Measurements from ENCODE around the gene MCTP1. TPM values are rescaled to one million over a fixed set of nuclear protein-coding genes. Genes with fewer than 3 reads are reported as not detected.

MCTP1 gene
- total and polyA plus RNA-seq, 2 of the 13 experiments (the other 11 are each of a cell fraction or from before 2014, with no cell fraction given): 0.15 to 0.48 TPM

GRCh38 chr5:95251185-95251584 is 33.7 kb downstream of the MCTP1 start:
- no TSS peak for BruUV-seq (replicated peaks)
- H4K20me1 ChIP-seq (ENCODE audit: insufficient read depth, low read length): no peaks in the 10 kb centered on the region
- no peak overlapping the region for H3K27ac ChIP-seq (ENCODE audit: extremely low read length, insufficient read depth, low read length)
- no peak overlapping the region for H3K4me2 ChIP-seq (ENCODE audit: low read depth, low read length)
- no peak overlapping the region for H2AFZ ChIP-seq (ENCODE audit: low read length)
- ChIA-PET CTCF (ENCODE audit: low intra/inter-chr PET ratio, low total read pairs) (no interaction called here), POLR2A (no interaction called here)
- intact Hi-C loops (cut with micrococcal nuclease; ENCODE audit: unreplicated experiment) (no loop called here), in situ Hi-C loops (cut with HindIII; ENCODE audit: extremely low pct_ligation_motif_present, low pct_unique_long_range_greater_than_20kb) (no loop called here)
- no peaks in the 10 kb centered on the region for H3K9me3 ChIP-seq (ENCODE audit: low read length)
- no peaks in the 10 kb centered on the region for H3K27me3 ChIP-seq (ENCODE audit: control insufficient read depth in 1 of 2, insufficient read depth in 2 of 2, low read length in 2 of 2)
- no peak overlapping the region for H3K9ac ChIP-seq (ENCODE audit: insufficient read depth, low read depth, low read length)
- no peak for DNase-seq (ENCODE audit: low spot score)
- no peak for FAIRE-seq
- 49% methylated on average over 3 of the region's 3 CpGs for WGBS (ENCODE audit: low lambda C conversion rate)
- H3K4me3 ChIP-seq (replicated peaks in 1 of 3; ENCODE audit: insufficient read depth in 1 of 3, low read depth in 2 of 3, low read length in 3 of 3): no peak overlapping the region
- H3K4me1 ChIP-seq (ENCODE audit: insufficient read depth, low read length): no peaks in the 10 kb centered on the region
- TF ChIP-seq NFKBIZ (CRISPR knock-in tag; IDR thresholded peaks at IDR 0.05) (no peak), ZNF225 (CRISPR knock-in tag; IDR thresholded peaks at IDR 0.05) (no peak), ZC3H4 (CRISPR knock-in tag; IDR thresholded peaks at IDR 0.05; ENCODE audit: borderline replicate concordance) (no peak), CTCF (CRISPR knock-in tag; IDR thresholded peaks at IDR 0.05) (no peak), ZFAT (CRISPR knock-in tag; conservative IDR thresholded peaks at IDR 0.05) (no peak), TCF7L2 (IDR thresholded peaks at IDR 0.05; ENCODE audit: low read depth, low read length) (no peak), ZNF724P (CRISPR knock-in tag; IDR thresholded peaks at IDR 0.05; ENCODE audit: borderline replicate concordance) (no peak), ZKSCAN5 (CRISPR knock-in tag; IDR thresholded peaks at IDR 0.05) (no peak), ZNF260 (CRISPR knock-in tag; IDR thresholded peaks at IDR 0.05; ENCODE audit: borderline replicate concordance, low read depth) (no peak)
- H3K36me3 ChIP-seq (replicated peaks in 1 of 2; ENCODE audit: control insufficient read depth in 1 of 2, insufficient read depth in 2 of 2, low read length in 2 of 2): no peaks in the 10 kb centered on the region
- ATAC-seq: no peak
- H3K79me2 ChIP-seq (ENCODE audit: insufficient read depth, low read length): no peaks in the 10 kb centered on the region
